ENCODE measurements around the gene TNS3. TPM values are rescaled to one million over a fixed set of nuclear protein-coding genes. Genes with fewer than 3 reads are reported as not detected.

TNS3 gene
- total and polyA plus RNA-seq, 10 of the 15 experiments (the other 5 are each of a cell fraction or from before 2014, with no cell fraction given): 0.27 to 2.7 (median 0.79) TPM

GRCh38 chr7:47281966-47282643, 299.8 kb downstream of the TNS3 start:
- ChIA-PET POLR2A (no interaction called here), CTCF (no interaction called here), SMC1A (ENCODE audit: uncharacterized antibody, unreplicated experiment) (no interaction called here), RAD21 (ENCODE audit: unreplicated experiment) (no interaction called here)
- Histone ChIP-seq H3K4me3 (no peak overlapping the region), H3K79me2 (ENCODE audit: control insufficient read depth, insufficient read depth, low read length) (no peaks in the 10 kb centered on the region), H3K36me3 (ENCODE audit: control insufficient read depth in 2 of 2, insufficient read depth in 2 of 2, low read length in 1 of 2) (no peaks in the 10 kb centered on the region; a peak in 1 of 4 replicates), H3K27ac (ENCODE audit: control insufficient read depth, insufficient read depth) (no peak overlapping the region), H4K20me1 (ENCODE audit: control insufficient read depth, insufficient read depth) (no peaks in the 10 kb centered on the region), H3K4me2 (ENCODE audit: control insufficient read depth, insufficient read depth) (no peak overlapping the region), H3K4me1 (ENCODE audit: control insufficient read depth, insufficient read depth, low read length) (no peaks in the 10 kb centered on the region), H3K27me3 (replicated peaks in 1 of 2; ENCODE audit: control insufficient read depth in 2 of 2, insufficient read depth in 2 of 2, low read length in 1 of 2) (no peaks in the 10 kb centered on the region), H3K9me3 (replicated peaks; ENCODE audit: control insufficient read depth, insufficient read depth, low read length) (no peaks in the 10 kb centered on the region; the same call in 1 of the 3 replicates), H3K9ac (ENCODE audit: control insufficient read depth, insufficient read depth, low read length) (no peak overlapping the region), H2AFZ (ENCODE audit: control insufficient read depth, low read depth, low read length) (no peak overlapping the region)
- ATAC-seq: no peak
- no peak for DNase-seq (ENCODE audit: low read depth, low spot score)
- TF ChIP-seq NFXL1 (IDR thresholded peaks at IDR 0.05; ENCODE audit: borderline replicate concordance) (no peak), RAD21 (IDR thresholded peaks at IDR 0.05; ENCODE audit: insufficient read depth, low read depth, low read length) (no peak), YBX1 (IDR thresholded peaks at IDR 0.05) (no peak), NFIC (IDR thresholded peaks at IDR 0.05; ENCODE audit: low read depth, low read length) (no peak), NRF1 (conservative IDR thresholded peaks at IDR 0.05; ENCODE audit: low read depth, low read length) (no peak), NFYA (IDR thresholded peaks at IDR 0.05; ENCODE audit: borderline replicate concordance, low read depth, low read length) (no peak), NFYB (IDR thresholded peaks at IDR 0.05; ENCODE audit: insufficient read depth, low read depth, low read length) (no peak), ZNF687 (IDR thresholded peaks at IDR 0.05) (no peak), SIX5 (IDR thresholded peaks at IDR 0.05; ENCODE audit: low read depth, low read length, severe bottlenecking) (no peak), ATF2 (IDR thresholded peaks at IDR 0.05; ENCODE audit: low read length) (no peak), SP1 (IDR thresholded peaks at IDR 0.05; ENCODE audit: low read depth, low read length) (no peak), MEF2A (IDR thresholded peaks at IDR 0.05; ENCODE audit: insufficient read depth, low read depth, low read length) (no peak)
- intact Hi-C loops (cut with micrococcal nuclease; ENCODE audit: unreplicated experiment): no loop called here
- in situ Hi-C loops (cut with MboI): no loop called here
- no TSS peak for BruUV-seq (replicated peaks)
- FAIRE-seq: no peak
- 39% methylated on average over 7 of the region's 7 CpGs for WGBS (ENCODE audit: insufficient coverage, insufficient replicate concordance, low lambda C conversion rate, missing lambda C conversion rate)

All from GM12878 (cell line).